ENCODE data around the gene TERF2IP. TPM values are rescaled to one million over a fixed set of nuclear protein-coding genes. Genes with fewer than 3 reads are reported as not detected.

The TERF2IP gene
- total and polyA plus RNA-seq, 2 of the 13 experiments (the other 11 are each of a cell fraction or from before 2014, with no cell fraction given), result 26.4 to 50.2 TPM

GRCh38 chr16:75647492-75648264, at the start of gene TERF2IP, which contains the start of gene KARS1 (continued):
- TF ChIP-seq ZNF784 (CRISPR knock-in tag; IDR thresholded peaks at IDR 0.05; ENCODE audit: borderline replicate concordance), result peak; percentile 86; the same call in 1 of the 2 replicates
- no peak for TF ChIP-seq CEBPZ (IDR thresholded peaks at IDR 0.05; ENCODE audit: low read length)

GRCh38 chr16:75599452-75600277, 47.9 kb upstream of the TERF2IP start:
- H3K4me2 ChIP-seq (ENCODE audit: low read depth, low read length), result no peak overlapping the region
- WGBS (ENCODE audit: low lambda C conversion rate), result 99% methylated on average over 6 of the region's 6 CpGs
- H3K27me3 ChIP-seq (ENCODE audit: control insufficient read depth in 1 of 2, insufficient read depth in 2 of 2, low read length in 2 of 2), result no peaks in the 10 kb centered on the region
- H3K79me2 ChIP-seq (ENCODE audit: insufficient read depth, low read length), result no peaks in the 10 kb centered on the region
- in situ Hi-C loops (cut with HindIII; ENCODE audit: extremely low pct_ligation_motif_present, low pct_unique_long_range_greater_than_20kb) (no loop called here), intact Hi-C loops (cut with micrococcal nuclease; ENCODE audit: unreplicated experiment) (no loop called here)
- no peak overlapping the region for H3K4me3 ChIP-seq (replicated peaks in 1 of 3; ENCODE audit: insufficient read depth in 1 of 3, low read depth in 2 of 3, low read length in 3 of 3)
- ATAC-seq, result no peak
- H3K4me1 ChIP-seq (ENCODE audit: insufficient read depth, low read length), result peaks cover 4% of the 10 kb centered on the region
- no peak overlapping the region for H2AFZ ChIP-seq (ENCODE audit: low read length)
- POLR2A ChIA-PET, result no interaction called here
- BruUV-seq (replicated peaks), result TSS peak; percentile 30
- H3K27ac ChIP-seq (ENCODE audit: extremely low read length, insufficient read depth, low read length), result no peak overlapping the region
- H4K20me1 ChIP-seq (ENCODE audit: insufficient read depth, low read length), result no peaks in the 10 kb centered on the region
- peaks cover 12 to 44% of the 10 kb centered on the region in 2 experiments for H3K36me3 ChIP-seq (replicated peaks in 1 of 2; ENCODE audit: control insufficient read depth in 1 of 2, insufficient read depth in 2 of 2, low read length in 2 of 2)
- H3K9ac ChIP-seq (ENCODE audit: insufficient read depth, low read depth, low read length), result no peak overlapping the region
- no peak for FAIRE-seq
- no peak for DNase-seq (ENCODE audit: low spot score)
- CTCF ChIA-PET (ENCODE audit: low intra/inter-chr PET ratio, low total read pairs), result no interaction called here
- H3K9me3 ChIP-seq (ENCODE audit: low read length), result no peaks in the 10 kb centered on the region
- TF ChIP-seq ARID2 (CRISPR knock-in tag; IDR thresholded peaks at IDR 0.05; ENCODE audit: borderline replicate concordance) (no peak), ZNF780A (CRISPR knock-in tag; IDR thresholded peaks at IDR 0.05) (no peak), ZNF430 (CRISPR knock-in tag; IDR thresholded peaks at IDR 0.05) (no peak), KAT2B (IDR thresholded peaks at IDR 0.05; ENCODE audit: borderline replicate concordance, low read depth, low read length) (no peak), ZNF10 (CRISPR knock-in tag; IDR thresholded peaks at IDR 0.05; ENCODE audit: borderline replicate concordance, low read depth) (no peak), MIER3 (CRISPR knock-in tag; IDR thresholded peaks at IDR 0.05; ENCODE audit: borderline replicate concordance) (no peak), ARID3A (IDR thresholded peaks at IDR 0.05; ENCODE audit: low read depth, low read length) (no peak), CBX5 (CRISPR knock-in tag; IDR thresholded peaks at IDR 0.05; ENCODE audit: borderline replicate concordance) (no peak), ZNF382 (CRISPR knock-in tag; IDR thresholded peaks at IDR 0.05; ENCODE audit: borderline replicate concordance) (no peak), ZKSCAN5 (CRISPR knock-in tag; IDR thresholded peaks at IDR 0.05) (no peak), ZNF512 (CRISPR knock-in tag; IDR thresholded peaks at IDR 0.05) (no peak)

Data from HepG2 (cell line).